Activated CD8-positive, alpha-beta T cell treated with anti-CD3 and anti-CD28 coated beads, Interleukin-2, amount 10 ng/mL, durations not matched to agents 7 days and 5 days (primary cell): ENCODE results near the gene KCTD17. TPM values are rescaled to one million over a fixed set of nuclear protein-coding genes. Genes with fewer than 3 reads are reported as not detected.
A peak's percentile ranks its signal among the peaks of the same experiment; 100 is the strongest.

Source experiments
- ATAC-seq: fragments of 150-1000 bp; cut with Tn5 transposase; one replicate; pipeline ENCODE4 v1.10.0; 2021; ENCODE audit warnings: moderate library complexity
- CTCF ChIA-PET: fragments of 350-600 bp; sonication (Branson Sonifier 250); formaldehyde crosslinking; loops from one replicate; lab custom pipeline; 2021; ENCODE audit warnings: antibody characterized with exemption; lab: Charles Lee
- POLR2A ChIA-PET: fragments of 350-600 bp; sonication (Branson Sonifier 250); formaldehyde crosslinking; loops from one replicate; lab custom pipeline; 2021; ENCODE audit warnings: antibody characterized with exemption; lab: Charles Lee
- DNase-seq: peaks from one replicate; pipeline ENCODE4 v3.0.0-alpha.2; 2020
- H3K27ac Mint-ChIP-seq: one replicate; pipeline ENCODE4 v1.8.0; 2021; ENCODE audit warnings: mild to moderate bottlenecking, mixed read lengths
- H3K27me3 Mint-ChIP-seq: one replicate; pipeline ENCODE4 v1.8.0; 2021; ENCODE audit warnings: low read depth, mixed read lengths
- H3K36me3 Mint-ChIP-seq: one replicate; pipeline ENCODE4 v1.8.0; 2021; ENCODE audit warnings: low read depth, mixed read lengths
- H3K4me1 Mint-ChIP-seq: one replicate; pipeline ENCODE4 v1.8.0; 2021; ENCODE audit warnings: low read depth, mixed read lengths
- H3K4me3 Mint-ChIP-seq: one replicate; pipeline ENCODE4 v1.8.0; 2021; ENCODE audit warnings: mild to moderate bottlenecking, mixed read lengths
- H3K9me3 Mint-ChIP-seq: one replicate; pipeline ENCODE4 v1.8.0; 2022; ENCODE audit warnings: mixed read lengths; ENCODE audit not compliant: insufficient read depth
- total RNA-seq, 2 experiments: library from RNA; stranded (reverse); gene quantifications; one replicate each; pipeline ENCODE4 v1.2.3, GENCODE V29; 2021

The KCTD17 gene
- total RNA-seq, 2 experiments from 2014 or later = 34.3 to 35.9 TPM

- ChIA-PET POLR2A (no interaction called here), CTCF (interaction anchor here (1.3 kb wide), 1 partner anchor 29 kb away, joined by 3 read pairs; no protein-coding TSS in a partner anchor)
- no peak overlapping the region for H3K27ac Mint-ChIP-seq
- DNase-seq (no peak), ATAC-seq (no peak)
- H3K36me3 Mint-ChIP-seq = no peaks in the 10 kb centered on the region
- H3K27me3 Mint-ChIP-seq = peaks cover 5% of the 10 kb centered on the region
- no peaks in the 10 kb centered on the region for H3K9me3 Mint-ChIP-seq
- H3K4me3 Mint-ChIP-seq = no peak overlapping the region
- H3K4me1 Mint-ChIP-seq = peaks cover 6% of the 10 kb centered on the region
Measured at GRCh38 chr22:37014415-37014806, 37.1 kb upstream of the KCTD17 start.

GRCh38 chr22:37014835-37015586 is 36.5 kb upstream of the KCTD17 start:
- ATAC-seq = no peak
- H3K9me3 Mint-ChIP-seq = no peaks in the 10 kb centered on the region
- DNase-seq = no peak
- H3K4me3 Mint-ChIP-seq = no peak overlapping the region
- H3K27me3 Mint-ChIP-seq = no peaks in the 10 kb centered on the region
- CTCF ChIA-PET = interaction anchor here (1.3 kb wide), 1 partner anchor 28 kb away, joined by 3 read pairs; no protein-coding TSS in a partner anchor
- no peaks in the 10 kb centered on the region for H3K36me3 Mint-ChIP-seq
- POLR2A ChIA-PET = no interaction called here
- no peak overlapping the region for H3K27ac Mint-ChIP-seq
- peaks cover 8% of the 10 kb centered on the region for H3K4me1 Mint-ChIP-seq

GRCh38 chr22:37015587-37015878 is 36.0 kb upstream of the KCTD17 start:
- H3K4me3 Mint-ChIP-seq = no peak overlapping the region
- DNase-seq (no peak), ATAC-seq (no peak)
- ChIA-PET CTCF (interaction anchor here (1.3 kb wide), 1 partner anchor 28 kb away, joined by 3 read pairs; no protein-coding TSS in a partner anchor), POLR2A (no interaction called here)
- H3K4me1 Mint-ChIP-seq = peaks cover 13% of the 10 kb centered on the region
- no peaks in the 10 kb centered on the region for H3K27me3 Mint-ChIP-seq
- no peak overlapping the region for H3K27ac Mint-ChIP-seq
- no peaks in the 10 kb centered on the region for H3K9me3 Mint-ChIP-seq
- no peaks in the 10 kb centered on the region for H3K36me3 Mint-ChIP-seq

GRCh38 chr22:37016134-37016910 is 35.2 kb upstream of the KCTD17 start:
- CTCF ChIA-PET = no interaction called here
- no peaks in the 10 kb centered on the region for H3K9me3 Mint-ChIP-seq
- peaks cover 18% of the 10 kb centered on the region for H3K4me1 Mint-ChIP-seq
- POLR2A ChIA-PET = no interaction called here
- DNase-seq (no peak), ATAC-seq (no peak)
- no peaks in the 10 kb centered on the region for H3K36me3 Mint-ChIP-seq
- H3K27me3 Mint-ChIP-seq = no peaks in the 10 kb centered on the region
- no peak overlapping the region for H3K27ac Mint-ChIP-seq
- no peak overlapping the region for H3K4me3 Mint-ChIP-seq

GRCh38 chr22:37017356-37017755 is 34.2 kb upstream of the KCTD17 start:
- Mint-ChIP-seq H3K4me3 (no peak overlapping the region), H3K9me3 (no peaks in the 10 kb centered on the region), H3K4me1 (peaks cover 24% of the 10 kb centered on the region), H3K27me3 (peaks cover 2% of the 10 kb centered on the region), H3K27ac (no peak overlapping the region), H3K36me3 (no peaks in the 10 kb centered on the region)
- ATAC-seq (no peak), DNase-seq (no peak)
- ChIA-PET POLR2A (interaction anchor here (0.7 kb wide), 1 partner anchor 124 kb away, joined by 4 read pairs; no protein-coding TSS in a partner anchor), CTCF (no interaction called here)

- ATAC-seq = no peak
- Mint-ChIP-seq H3K27me3 (peaks cover 2% of the 10 kb centered on the region), H3K27ac (peak overlapping the region; percentile 52), H3K9me3 (no peaks in the 10 kb centered on the region), H3K4me1 (peaks cover 24% of the 10 kb centered on the region), H3K4me3 (peak overlapping the region; percentile 74), H3K36me3 (no peaks in the 10 kb centered on the region)
- DNase-seq = no peak
- CTCF ChIA-PET = interaction anchor here (1.1 to 1.6 kb wide), 5 partner anchors 26 to 242 kb away, joined by 3 to 5 read pairs (median 5); partner anchors contain the start of gene IFT27
- POLR2A ChIA-PET = interaction anchor here (0.6 to 1.0 kb wide), 2 partner anchors 61 to 200 kb away, joined by 3 to 4 read pairs; no protein-coding TSS in a partner anchor
Measured at GRCh38 chr22:37018086-37018814, 33.3 kb upstream of the KCTD17 start.

- Mint-ChIP-seq H3K36me3 (no peaks in the 10 kb centered on the region), H3K27me3 (peaks cover 2% of the 10 kb centered on the region), H3K4me3 (peak overlapping the region; percentile 74), H3K9me3 (no peaks in the 10 kb centered on the region), H3K4me1 (peaks cover 24% of the 10 kb centered on the region), H3K27ac (peak overlapping the region; percentile 52)
- no peak for DNase-seq
- ATAC-seq = no peak
- CTCF ChIA-PET = interaction anchor here (1.1 to 1.6 kb wide), 5 partner anchors 26 to 243 kb away, joined by 3 to 5 read pairs (median 5); partner anchors contain the start of gene IFT27
- POLR2A ChIA-PET = interaction anchor here (0.6 to 1.0 kb wide), 3 partner anchors 61 to 200 kb away, joined by 3 to 4 read pairs (median 3); no protein-coding TSS in a partner anchor
Measured at GRCh38 chr22:37018815-37019308, 32.7 kb upstream of the KCTD17 start.

GRCh38 chr22:37019309-37020191 is 32.0 kb upstream of the KCTD17 start, which contains the start of the genes MPST and TST:
Gene MPST (plus strand): TSS chr22:37019742. CDS start chr22:37019837, 95 bp downstream.
Gene TST (minus strand): TSS chr22:37019447. CDS start chr22:37018732, 715 bp downstream.
- ATAC-seq = peak; percentile 87
- H3K9me3 Mint-ChIP-seq = no peaks in the 10 kb centered on the region
- POLR2A ChIA-PET = interaction anchor here (0.7 kb wide), 1 partner anchor 179 kb away, joined by 3 read pairs; no protein-coding TSS in a partner anchor
- peak within 1 kb of the TSS; percentile 87 for H3K27ac Mint-ChIP-seq
- H3K27me3 Mint-ChIP-seq = peaks cover 2% of the 10 kb centered on the region
- H3K4me1 Mint-ChIP-seq = peaks cover 24% of the 10 kb centered on the region
- H3K4me3 Mint-ChIP-seq = peak within 1 kb of the TSS; percentile 88
- no peaks in the 10 kb centered on the region for H3K36me3 Mint-ChIP-seq
- DNase-seq = peak; percentile 54
- CTCF ChIA-PET = interaction anchor here (0.8 to 3.0 kb wide), 12 partner anchors 9 to 244 kb away, joined by 3 to 13 read pairs (median 3); partner anchors contain the start of gene IFT27

- DNase-seq (peak; percentile 26), ATAC-seq (peak; percentile 7)
- Mint-ChIP-seq H3K4me1 (peaks cover 24% of the 10 kb centered on the region), H3K4me3 (peak overlapping the region; percentile 88), H3K36me3 (peaks cover 2% of the 10 kb centered on the region), H3K27me3 (peaks cover 2% of the 10 kb centered on the region), H3K27ac (peak overlapping the region; percentile 87), H3K9me3 (no peaks in the 10 kb centered on the region)
- ChIA-PET CTCF (interaction anchor here (0.7 to 3.0 kb wide), 11 partner anchors 9 to 240 kb away, joined by 3 to 13 read pairs (median 3); a partner anchor contains a TSS), POLR2A (interaction anchor here (0.8 kb wide), 1 partner anchor 824 kb away, joined by 3 read pairs; the partner anchor contains the start of gene ANKRD54)
Measured at GRCh38 chr22:37020192-37020479, 31.4 kb upstream of the KCTD17 start.

GRCh38 chr22:37021041-37021440 is 30.5 kb upstream of the KCTD17 start:
- H3K4me3 Mint-ChIP-seq = peak overlapping the region; percentile 88
- peaks cover 24% of the 10 kb centered on the region for H3K4me1 Mint-ChIP-seq
- POLR2A ChIA-PET = no interaction called here

More at GRCh38 chr22:37021041-37021440, 30.5 kb upstream of the KCTD17 start:
- no peaks in the 10 kb centered on the region for H3K9me3 Mint-ChIP-seq
- H3K36me3 Mint-ChIP-seq = peaks cover 2% of the 10 kb centered on the region
- no peak for DNase-seq
- H3K27me3 Mint-ChIP-seq = peaks cover 2% of the 10 kb centered on the region
- ATAC-seq = no peak
- CTCF ChIA-PET = interaction anchor here (0.6 to 3.0 kb wide), 15 partner anchors 11 to 240 kb away, joined by 3 to 13 read pairs (median 3); a partner anchor contains a TSS
- H3K27ac Mint-ChIP-seq = no peak overlapping the region
